Nucleus accumbens (tissue), 56 donors: ENCODE data around the gene MYBPH.
A peak's percentile ranks its signal among the peaks of the same experiment; 100 is the strongest.

ENCODE experiments used
- DNase-seq, 56 donors: peaks; one replicate each; lab custom pipeline; 2025; lab: John Stamatoyannopoulos, UW

MYBPH gene

DNA sequence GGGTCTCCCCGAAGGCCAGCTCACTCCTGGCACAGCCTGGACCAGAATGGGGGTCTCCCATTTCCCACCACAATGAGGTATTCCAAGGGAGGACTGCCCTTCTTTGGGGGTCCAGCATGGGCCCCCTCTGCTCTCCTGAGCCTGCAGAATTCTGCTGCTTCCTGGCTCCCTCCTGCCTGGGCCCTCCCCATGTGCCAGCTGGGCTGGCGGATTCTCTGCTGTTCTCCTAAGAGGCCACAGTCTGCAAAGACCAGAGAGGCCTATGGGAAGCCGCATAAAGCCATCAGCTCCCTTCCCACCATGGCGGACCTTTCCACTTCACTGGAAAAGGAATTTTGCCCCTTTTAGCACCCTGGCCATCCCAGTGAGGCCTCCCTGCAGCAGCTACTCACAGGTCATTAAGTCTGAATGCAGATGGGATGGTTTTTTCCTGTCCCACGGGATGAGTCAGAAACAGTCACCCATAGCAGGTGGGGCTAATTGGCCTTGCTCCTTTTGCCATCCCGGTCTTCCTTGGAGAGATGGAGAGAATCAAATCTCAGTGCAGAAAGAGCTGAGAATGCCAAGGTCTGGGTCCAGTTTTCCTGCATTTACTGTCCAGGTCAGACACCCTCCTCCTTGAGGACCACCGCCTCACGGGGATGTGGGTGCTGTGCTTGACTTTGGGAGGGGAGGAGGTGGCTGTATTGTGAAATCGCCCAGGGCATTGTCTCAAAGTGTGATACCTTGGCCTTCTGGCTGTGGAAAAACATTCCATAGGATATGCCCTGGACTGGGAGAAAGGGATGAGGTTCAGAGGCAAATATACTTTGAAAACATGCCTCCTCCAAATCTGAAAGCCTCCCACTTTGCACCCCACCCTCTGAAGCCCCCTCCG is 23.2 kb downstream of the MYBPH start:
- DNase-seq, result no peak

DNA sequence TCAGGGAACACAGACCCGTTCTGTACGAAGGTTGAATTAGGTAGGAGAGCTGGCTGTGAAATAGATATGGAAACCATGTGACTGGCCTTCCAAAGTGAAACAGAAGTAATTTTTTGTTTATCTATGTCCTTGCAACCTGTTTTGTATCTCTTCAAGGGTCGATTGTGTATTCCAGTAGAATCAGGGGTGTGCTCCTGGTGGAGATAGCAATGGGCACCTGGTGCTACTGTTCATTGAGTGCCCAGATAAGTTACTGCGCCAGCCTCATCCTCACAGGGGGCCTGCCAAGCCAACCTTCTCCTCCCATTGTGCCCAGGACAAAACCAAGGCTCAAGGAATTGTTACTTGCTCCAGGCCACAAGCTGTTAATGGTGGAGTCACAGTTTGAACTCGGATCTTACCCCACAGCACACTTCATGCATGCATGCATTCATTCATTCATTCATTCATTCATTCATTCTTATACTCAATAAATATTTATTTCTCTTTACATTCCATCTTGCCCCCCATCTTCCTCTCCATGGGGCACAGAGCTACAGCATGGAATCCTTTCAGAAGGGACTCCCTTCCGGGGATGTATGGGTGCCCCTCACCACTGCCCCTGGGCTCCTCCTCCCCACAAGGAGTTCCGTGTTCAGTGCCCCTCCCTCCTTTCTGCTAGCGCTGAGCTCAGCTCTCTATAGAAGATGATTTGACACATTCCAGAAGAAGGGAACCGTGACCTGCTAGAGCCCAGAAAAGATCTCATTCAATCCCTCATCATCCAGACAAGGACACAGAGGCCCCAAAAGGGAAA is 24.1 kb downstream of the MYBPH start:
- no peak for DNase-seq

DNA sequence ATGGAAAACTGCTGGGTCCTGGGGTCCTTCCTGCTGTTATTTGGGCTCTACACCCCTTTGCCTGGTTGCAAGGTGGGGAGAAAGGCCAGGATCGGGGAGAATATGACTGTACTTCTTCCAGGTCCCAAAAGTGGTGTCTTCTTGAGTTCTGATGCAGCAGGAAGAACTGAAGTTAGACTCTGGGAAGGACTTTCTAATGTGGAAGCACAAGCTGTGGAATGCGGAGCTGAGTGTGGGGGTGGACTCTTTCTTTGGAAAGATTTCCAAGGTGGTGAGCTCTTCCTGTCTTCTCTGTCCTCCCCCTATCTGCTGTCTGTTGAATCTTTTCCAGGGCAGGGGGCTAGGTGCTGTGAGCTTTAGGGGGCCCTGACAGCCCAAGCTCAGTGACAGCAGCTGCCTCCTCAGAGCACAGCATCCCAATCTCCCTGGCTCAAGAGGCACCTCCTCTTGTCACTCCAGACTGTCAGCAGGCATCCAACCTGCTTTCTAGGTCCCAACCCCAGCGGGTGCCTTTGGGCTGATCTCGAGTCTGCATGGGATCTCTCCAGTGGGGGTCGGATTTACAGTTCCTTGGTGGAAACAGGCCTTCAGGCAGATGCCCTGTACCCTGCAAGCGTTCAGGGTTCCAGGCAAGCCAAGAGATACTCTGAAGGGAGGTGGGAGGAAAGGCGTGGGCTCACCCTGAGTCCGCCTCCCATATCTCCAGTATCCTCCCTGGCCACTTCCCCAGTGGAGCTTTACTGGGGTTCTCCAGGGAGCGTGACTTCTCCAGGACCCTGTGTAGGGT is 24.9 kb downstream of the MYBPH start:
- no peak for DNase-seq

DNA sequence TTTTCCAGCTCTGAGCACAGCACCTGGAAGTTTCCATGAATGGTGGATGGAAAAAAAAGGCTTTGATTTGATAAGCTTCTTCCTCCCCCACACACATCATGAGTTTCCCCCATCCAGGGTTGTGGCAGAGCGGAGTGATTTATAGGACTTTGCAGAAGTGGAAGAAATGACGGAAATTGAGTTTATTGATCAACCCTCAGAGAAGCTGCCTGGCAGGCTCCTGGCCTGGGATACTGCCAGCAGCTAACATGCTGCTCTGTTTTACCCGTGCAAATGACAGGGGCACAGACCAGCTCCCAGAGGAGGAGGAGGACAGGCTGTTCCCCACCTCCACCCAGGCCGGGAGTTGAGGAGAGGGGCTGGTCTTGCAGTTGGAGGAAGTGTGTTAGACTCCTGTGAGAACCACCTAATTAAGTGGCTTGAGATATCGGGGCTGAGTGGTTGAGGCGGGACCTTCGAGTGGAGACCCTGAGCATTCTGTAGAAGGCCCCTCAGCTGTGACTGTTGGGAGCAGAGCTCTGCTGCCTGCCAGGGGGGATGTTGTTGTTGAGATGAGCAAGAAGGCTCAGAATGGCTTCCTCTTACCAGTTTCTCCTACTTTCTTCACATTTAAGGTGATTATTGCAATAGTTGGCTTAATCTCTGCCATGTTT is 26.3 kb downstream of the MYBPH start:
- DNase-seq, result peak in 3 of 56 donors; percentile 23 to 42 (median 30)

DNA sequence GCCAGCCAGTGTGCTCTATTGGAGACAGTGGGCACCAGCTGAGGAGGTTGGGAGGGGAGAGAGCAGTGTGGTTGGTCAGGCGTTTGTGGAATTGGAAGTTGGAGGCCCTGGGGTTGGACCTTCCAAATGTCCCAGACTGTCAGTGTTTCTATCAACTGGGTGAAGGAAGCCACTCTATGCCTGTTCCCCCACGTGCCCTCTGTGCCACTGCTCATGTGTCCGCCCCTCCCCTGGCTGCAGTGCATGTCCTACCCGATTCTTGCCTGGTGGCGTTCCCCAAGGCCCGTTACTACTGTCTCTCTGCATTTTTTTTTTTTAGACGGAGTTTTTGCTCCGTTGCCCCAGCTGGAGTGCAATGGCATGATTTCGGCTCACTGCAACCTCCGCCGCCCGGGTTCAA is 27.0 kb downstream of the MYBPH start:
- peak in 6 of 56 donors; percentile 27 to 50 (median 33) for DNase-seq

DNA sequence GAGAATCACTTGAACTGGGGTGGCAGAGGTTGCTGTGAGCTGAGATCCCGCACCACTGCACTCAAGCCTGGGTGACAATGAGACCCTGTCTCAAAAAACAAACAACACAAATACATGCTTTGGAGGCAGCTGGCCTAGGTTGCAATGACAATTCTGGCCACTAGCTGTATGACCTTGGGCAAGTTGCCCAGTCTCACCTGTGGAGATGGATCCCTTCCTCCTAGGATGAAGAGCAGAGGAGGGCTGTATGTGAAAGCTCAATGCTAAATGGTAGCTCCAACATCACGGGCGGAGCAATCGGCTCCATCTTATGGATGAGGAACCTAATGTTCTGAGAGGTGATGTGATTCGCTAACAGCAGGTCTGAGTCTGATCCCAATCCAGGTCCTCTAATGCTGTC is 27.5 kb downstream of the MYBPH start:
- DNase-seq, result no peak

DNA sequence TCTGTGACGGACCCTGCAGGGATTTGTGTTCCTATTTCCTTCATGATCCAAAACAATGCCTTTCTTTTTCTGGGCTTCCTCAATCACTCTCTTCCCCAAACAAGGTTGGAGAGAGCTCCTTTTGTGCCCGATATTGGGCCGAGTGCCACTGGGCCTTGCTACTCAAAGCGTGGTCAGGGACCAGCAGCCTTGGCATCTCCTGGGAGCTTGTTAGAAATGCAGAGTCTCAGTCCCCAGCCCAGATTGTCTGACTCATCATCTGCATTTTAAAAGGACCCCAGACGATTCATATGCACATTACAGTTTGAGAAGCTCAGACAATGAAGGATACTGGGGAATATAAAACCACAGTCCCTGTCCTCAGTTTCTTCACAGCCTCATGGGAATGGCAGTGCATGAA is 28.2 kb downstream of the MYBPH start:
- DNase-seq, result peak in 49 of 56 donors; percentile 24 to 80 (median 54)

DNA sequence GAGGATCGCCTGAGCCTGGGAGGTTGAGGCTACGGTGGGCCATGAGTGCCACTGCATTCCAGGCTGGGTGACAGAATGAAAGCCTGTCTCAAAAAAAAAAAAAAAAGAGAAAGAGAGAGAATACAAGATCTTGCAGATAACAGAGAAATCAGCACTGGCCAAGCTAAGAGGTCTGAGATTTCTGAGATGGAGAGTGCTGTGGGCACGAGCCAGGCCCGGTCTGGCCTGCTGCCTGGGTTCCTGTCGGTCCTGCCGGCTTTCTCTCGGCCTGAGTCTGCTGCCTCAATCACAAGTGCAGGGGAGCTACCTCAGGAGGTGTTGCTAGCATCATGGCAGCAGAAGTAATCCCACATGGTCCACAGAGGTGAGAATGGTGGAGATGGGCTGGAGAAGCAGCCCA is 29.1 kb downstream of the MYBPH start:
- DNase-seq, result peak in 12 of 56 donors; percentile 17 to 58 (median 38)

DNA sequence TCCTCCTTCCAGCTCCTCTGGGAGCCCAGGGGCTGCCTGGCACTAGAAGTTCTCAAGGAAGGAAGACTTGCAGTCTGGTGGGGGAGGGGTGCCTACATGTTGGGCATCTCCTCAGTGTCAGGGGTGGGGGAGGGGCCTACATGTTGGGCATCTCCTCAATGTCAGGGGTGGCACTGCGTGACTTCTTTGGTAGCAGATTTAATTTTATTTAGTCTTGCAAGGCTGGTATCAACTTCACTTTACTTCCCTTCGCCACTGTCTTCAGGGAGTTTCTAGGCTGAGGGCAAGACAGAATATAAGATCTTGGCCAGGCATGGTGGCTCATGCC is 29.6 kb downstream of the MYBPH start:
- no peak for DNase-seq

DNA sequence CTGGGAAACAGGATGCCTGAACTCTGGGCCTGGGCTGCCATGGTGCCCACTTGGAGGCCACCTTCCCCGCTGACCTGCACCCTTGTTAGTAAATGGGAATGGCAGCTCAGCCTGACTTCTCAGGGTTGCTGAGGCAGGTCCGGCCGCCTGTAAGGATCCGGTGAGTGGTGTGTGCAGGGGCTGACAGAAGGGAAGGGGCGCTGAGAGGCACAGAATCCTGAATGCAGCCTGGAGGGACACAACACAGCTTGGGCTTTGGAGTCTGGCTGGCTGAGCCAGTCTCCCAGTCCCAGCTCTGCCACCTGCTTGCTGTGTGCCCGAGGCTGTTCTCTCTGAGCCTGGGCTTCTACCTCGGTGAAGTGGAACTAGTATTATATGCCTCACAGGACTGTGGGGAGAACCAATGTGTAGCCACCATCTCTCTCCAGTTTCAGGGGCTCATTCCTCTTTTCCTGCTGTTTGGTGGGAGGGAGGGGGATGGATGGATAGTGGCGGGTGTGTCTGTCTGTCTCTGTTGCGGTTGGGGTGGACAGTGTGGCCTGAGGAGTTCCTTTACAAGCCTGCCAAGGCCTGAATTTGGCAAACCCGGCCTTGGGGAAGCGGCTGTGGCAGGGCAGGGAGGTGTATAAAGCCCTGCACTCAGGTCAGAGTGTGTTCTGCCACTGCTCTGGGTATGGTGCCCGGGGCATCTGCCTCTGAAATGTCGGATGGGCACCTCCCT is 30.1 kb downstream of the MYBPH start:
- peak in 3 of 56 donors; percentile 12 to 49 (median 30) for DNase-seq

DNA sequence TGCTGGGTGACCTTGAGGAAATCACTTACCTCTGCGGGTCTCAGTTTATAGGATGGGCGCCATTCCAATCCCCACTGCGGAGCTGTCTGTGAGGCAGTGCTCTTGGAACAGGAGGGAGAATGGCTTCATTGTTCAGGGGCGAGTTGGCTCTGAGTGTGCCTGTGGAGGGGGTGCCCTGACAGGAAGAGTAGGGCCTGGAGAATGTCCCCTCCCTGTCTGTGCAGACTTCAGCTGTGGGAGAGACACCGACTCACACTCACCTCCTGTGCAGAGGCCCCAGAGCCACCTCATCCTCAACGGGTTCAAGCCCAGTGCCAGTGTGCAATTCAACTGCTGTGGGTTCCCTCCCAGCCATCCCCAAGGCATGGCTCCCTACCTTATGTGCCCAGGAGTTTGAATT is 31.0 kb downstream of the MYBPH start:
- peak in 52 of 56 donors; percentile 39 to 92 (median 78) for DNase-seq

DNA sequence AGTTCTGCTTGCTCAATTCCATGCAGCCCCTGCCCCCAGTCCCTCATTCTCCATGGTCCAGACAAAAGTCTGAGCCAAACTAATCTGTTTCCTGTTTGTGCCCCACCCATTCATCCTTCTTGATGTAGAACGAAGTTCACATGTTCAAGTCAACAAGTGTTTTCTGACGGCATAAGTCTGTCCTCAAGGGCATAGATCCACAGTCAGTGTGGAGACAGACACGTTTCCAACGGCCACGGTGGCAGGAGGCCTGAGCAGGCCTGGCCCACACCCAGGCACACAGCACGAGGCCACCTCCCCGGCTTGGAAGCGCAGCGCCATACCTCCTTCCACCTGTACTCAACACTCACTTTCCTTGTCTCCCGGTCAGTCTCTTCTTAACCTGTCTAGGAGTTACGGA is 32.0 kb downstream of the MYBPH start:
- no peak for DNase-seq

DNA sequence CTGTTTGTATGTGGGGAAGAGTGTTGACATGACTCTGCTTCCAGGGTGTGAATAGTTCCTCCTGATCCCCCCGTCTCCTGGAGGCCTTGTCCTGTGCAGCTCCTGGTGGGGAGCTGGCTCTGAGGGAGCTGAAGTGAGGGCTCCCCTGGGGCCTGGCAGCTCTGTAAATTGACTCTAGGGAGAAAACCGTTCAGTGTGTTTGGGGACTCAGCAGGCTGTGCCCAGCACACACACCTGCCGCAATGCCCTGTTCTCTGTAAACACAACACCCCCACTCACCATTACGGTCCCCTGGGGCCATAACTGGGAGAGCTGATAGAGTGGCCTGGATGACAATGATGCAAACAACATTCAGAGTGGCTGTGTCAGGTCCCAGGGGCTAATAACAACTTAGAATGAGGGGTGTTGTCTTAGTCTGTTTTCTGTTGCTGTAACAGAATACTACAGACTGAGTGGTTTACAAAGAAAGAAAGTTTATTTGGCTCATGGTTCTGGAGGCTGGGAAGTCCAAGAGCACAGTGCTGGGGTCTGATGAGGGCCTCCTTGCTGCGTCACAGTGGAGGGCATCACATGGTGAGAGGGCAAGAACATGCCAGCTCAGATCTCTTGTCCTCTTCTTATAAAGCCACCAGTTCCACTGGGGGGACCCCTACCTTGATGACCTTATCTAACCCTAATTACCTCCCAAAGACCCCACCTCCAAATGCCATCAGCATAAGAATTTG is 32.8 kb downstream of the MYBPH start:
- no peak for DNase-seq

DNA sequence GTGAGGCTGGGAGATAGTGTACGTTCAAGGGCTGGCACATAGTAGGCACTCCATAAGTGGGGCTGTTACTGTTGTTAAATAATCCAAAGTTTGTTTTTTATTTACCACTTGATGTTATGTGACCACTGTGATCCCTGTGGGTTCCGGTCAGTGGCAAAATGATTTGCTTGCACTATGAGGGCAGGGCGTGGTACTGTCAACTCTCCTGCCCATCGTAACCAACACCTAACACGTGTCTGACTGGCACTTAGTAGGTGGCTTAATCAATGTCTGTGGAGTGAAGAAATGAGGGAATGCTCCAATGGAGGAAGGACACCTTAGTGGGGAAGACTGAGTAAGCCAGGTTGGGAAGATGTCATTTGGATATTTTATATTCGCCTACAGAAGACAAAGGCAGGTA is 33.5 kb downstream of the MYBPH start:
- DNase-seq, result no peak

DNA sequence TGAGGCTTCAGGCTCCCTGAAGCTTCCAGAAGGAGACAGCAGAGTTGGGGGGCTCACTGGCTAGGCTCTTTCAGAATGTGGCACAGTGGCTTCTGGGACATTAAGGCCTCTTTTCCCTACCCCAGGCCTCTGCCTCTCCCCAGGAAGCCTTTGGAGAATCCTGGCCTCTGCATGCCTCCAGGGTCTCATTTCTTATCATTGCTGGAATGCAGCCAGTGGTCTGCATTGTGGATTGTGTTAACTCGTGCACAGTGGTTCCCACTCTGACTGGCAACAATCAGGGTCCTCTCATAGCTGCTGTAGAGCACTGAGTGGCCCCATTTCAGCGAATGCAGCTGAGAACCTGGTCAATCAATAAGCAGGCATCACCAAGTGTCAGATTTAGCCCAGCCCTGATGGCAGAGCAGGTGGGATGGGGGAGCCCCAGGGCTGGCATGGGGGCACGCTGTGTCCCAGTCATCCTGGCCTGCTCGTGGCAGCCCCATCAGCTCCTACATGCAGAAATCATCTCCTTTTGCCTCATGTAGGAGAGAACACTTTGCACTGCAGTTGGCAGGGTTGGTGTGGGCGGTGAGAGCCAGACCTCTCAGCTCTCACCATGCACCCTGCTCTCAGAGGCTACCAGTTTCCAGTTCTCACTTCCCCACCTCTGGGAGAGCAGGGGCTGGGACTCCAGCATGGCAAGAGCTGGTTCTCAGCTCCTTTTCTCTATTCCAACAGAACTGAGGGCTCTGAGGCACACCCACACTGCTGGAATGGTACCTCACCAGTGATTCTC is 34.7 kb downstream of the MYBPH start:
- no peak for DNase-seq

DNA sequence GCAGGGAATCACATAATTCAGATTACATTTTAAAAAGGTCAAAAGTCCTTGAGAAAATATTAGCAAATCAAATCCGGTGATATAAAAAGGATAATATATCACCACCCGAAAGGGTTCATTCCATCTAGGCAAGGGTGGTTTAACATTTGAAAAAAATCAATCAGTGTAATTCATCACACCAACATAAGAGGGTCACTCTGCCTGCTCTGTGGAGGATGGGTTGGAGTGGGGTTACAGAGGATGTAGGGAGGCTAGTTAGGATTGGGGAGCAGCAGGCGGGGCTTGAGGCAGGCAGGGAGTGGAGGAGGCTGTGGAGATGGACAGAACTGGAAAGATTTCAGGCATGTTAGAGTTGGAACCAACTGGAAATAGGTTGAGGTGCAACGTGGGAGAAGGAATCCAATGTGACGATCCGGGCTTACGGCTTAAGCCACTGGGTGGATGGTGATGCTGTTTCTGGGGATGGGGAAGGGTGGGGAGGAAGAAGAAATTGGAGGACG is 35.6 kb downstream of the MYBPH start:
- DNase-seq, result no peak

DNA sequence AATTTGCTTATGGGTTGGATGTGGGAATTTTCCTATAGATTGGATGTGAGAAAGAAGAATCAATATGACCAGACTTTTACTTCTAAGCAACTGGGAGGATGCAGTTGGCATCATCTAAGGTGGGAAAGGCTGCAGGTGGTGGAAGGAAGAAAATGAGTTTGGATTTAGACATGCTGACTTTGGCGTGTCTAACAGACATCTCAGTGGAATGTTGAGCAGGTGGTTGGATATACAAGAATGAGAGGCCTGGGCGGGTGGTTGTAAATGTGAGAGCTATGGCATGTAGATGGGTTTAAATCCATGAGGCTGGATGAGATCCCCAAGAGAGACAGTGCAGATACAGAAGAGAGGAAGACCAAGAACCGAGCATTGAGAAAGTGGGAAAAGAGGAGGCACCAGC is 37.6 kb downstream of the MYBPH start:
- DNase-seq, result no peak

DNA sequence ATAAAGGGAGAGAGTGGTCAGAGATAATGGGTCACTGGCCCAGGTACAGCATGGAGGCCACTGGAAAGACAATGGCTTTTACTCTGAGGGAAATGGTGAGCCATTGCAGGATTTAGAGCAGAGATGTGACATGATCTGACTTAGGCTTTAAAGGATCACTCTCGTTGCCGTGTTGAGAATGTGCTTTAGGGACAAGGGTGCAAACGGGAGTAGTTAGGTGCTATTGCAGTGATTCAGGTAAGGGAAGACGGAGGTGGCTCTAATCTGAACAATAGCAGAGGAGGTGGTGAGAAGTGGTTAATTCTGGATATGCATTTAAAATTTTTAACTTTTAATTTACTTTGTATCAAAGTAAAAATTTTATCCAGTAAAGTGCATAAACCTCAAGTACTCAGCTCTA is 38.3 kb downstream of the MYBPH start:
- no peak for DNase-seq
